ENCODE measurements around the gene SHE. TPM values are rescaled to one million over a fixed set of nuclear protein-coding genes. Genes with fewer than 3 reads are reported as not detected.

The SHE gene
- total and polyA plus RNA-seq, 8 donors = 1.0 to 7.3 (median 1.8) TPM

- peak in 2 of 4 donors; percentile 45 to 51 for ATAC-seq
- Histone ChIP-seq H3K4me3 (no peak overlapping the region), H3K27me3 (peaks cover 0 to 9% (median 6%) of the 10 kb centered on the region in 4 donors), H3K9me3 (no peaks in the 10 kb centered on the region), H3K36me3 (no peaks in the 10 kb centered on the region), H3K4me1 (no peaks in the 10 kb centered on the region), H3K27ac (no peak overlapping the region)
- DNase-seq = no peak
- no peak for FAIRE-seq
- no peak for TF ChIP-seq CTCF (IDR thresholded peaks at IDR 0.05)
- WGBS, 2 donors = 44 to 49% methylated on average over 5 of the region's 5 CpGs
- intact Hi-C loops (cut with DNase I) = no loop called here
Measured at GRCh38 chr1:154497026-154497806, 5.0 kb downstream of the SHE start.

- DNase-seq (no peak), FAIRE-seq (no peak), ATAC-seq (no peak)
- no peak for TF ChIP-seq CTCF (IDR thresholded peaks at IDR 0.05)
- no peaks in the 10 kb centered on the region for H3K9me3 ChIP-seq
- intact Hi-C loops (cut with DNase I) = no loop called here
- H3K27me3 ChIP-seq = peaks cover 0 to 6% (median 5%) of the 10 kb centered on the region in 4 donors
- no peaks in the 10 kb centered on the region for H3K36me3 ChIP-seq
- WGBS, 2 donors = 76 to 85% methylated on average over 5 of the region's 5 CpGs
- H3K4me1 ChIP-seq = no peaks in the 10 kb centered on the region
- no peak overlapping the region for H3K4me3 ChIP-seq
- no peak overlapping the region for H3K27ac ChIP-seq
Measured at GRCh38 chr1:154496383-154496782, 5.8 kb downstream of the SHE start.

DNA sequence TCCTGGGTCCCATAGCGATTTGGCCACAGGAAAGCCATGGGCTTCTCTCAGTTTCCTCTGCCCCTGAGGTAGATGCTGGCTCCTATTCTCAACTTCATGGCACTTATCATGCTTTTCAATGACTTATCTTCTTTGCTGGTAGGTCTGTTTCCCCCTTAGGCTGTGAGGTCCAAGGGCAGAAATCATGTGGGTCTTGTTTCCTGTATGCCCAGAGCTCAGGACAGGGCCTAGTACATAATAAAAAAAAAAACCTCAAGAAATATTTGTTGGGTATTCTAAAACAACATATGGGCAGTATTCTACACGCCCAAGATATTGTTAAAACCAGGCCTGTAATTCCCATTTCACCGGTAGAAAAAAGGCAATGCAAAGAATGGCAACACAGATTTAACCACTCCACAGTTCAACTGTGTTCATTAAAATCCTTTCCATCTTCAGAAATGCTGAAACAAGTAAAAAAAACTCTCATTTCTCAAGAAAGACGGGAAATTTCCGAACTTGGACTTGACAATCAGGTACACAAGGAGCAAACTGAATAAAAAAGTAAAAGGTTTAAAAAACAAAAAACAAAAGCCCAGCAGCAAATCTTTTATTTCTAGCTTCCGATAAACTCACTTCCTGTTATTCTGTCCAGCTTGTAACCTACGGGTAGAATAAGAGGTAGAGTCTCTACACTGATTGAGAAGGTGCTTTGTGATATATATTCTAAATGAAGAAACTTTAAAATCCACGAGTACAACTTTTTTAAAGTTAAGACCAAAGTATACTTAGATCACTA lies 6.5 kb downstream of the SHE start:
- no peak for TF ChIP-seq CTCF (IDR thresholded peaks at IDR 0.05)
- 75 to 82% methylated on average over 8 of the region's 8 CpGs for WGBS, 2 donors
- H3K9me3 ChIP-seq = no peaks in the 10 kb centered on the region
- no peak for DNase-seq
- no peak for ATAC-seq
- H3K27ac ChIP-seq = no peak overlapping the region
- no peaks in the 10 kb centered on the region for H3K36me3 ChIP-seq
- no peaks in the 10 kb centered on the region for H3K4me1 ChIP-seq
- H3K4me3 ChIP-seq = no peak overlapping the region
- peaks cover 0 to 4% (median under 1%) of the 10 kb centered on the region in 4 donors for H3K27me3 ChIP-seq
- intact Hi-C loops (cut with DNase I) = no loop called here
- FAIRE-seq = no peak

DNA sequence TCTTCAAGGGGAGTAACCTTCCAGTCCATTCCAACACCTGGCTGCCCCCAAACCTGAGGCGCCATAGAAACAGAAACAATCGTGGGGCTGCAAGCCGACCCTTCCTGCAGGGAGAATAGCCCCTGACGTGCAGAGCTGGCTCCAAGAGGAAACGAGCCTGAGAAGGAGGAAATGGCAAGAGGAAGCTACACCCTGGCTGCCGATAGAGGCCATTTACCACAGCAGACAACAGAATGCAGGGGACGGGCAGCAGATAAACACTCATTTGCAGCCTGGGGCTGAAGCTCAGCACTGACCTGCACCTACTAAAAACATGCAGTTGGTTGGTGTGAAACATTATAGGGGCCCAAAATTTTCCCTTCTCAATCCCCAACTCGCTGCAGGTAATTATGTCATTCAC lies 8.9 kb downstream of the SHE start:
- intact Hi-C loops (cut with DNase I) = no loop called here
- no peak for TF ChIP-seq CTCF (IDR thresholded peaks at IDR 0.05)
- no peaks in the 10 kb centered on the region for H3K27me3 ChIP-seq
- H3K4me1 ChIP-seq = no peaks in the 10 kb centered on the region
- H3K36me3 ChIP-seq = no peaks in the 10 kb centered on the region
- no peak overlapping the region for H3K4me3 ChIP-seq
- WGBS, 2 donors = 53 to 54% methylated on average over 8 of the region's 8 CpGs
- ATAC-seq (peak in 2 of 4 donors; percentile 32 to 63), DNase-seq (no peak), FAIRE-seq (no peak)
- H3K27ac ChIP-seq = no peak overlapping the region
- H3K9me3 ChIP-seq = no peaks in the 10 kb centered on the region
